Measurements from ENCODE around the gene RPL13. TPM values are rescaled to one million over a fixed set of nuclear protein-coding genes. Genes with fewer than 3 reads are reported as not detected.

RPL13 gene
- polyA plus RNA-seq, 3 donors, result 1,251 to 2,437 (median 1,329) TPM

DNA sequence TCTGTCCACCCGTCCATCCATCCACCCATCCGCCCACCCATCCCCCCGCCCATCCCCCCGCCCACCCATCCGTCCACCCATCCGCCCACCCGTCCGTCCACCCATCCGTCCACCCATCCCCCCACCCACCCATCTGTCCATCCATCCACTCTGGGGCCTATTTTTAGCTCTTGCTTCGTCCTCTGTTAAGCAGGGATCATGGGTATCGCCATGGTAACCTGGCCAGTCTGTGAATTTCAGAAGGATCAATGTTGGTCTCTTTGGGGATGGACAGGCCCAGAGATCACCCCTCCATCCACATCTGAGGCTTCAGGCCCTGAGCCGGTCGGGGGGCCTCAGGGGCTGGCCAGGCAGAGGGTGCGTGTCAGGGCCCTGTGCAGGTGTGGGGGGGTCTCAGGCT, 37.7 kb downstream of the RPL13 start:
- H3K4me1 Mint-ChIP-seq, result peaks cover 7% of the 10 kb centered on the region
- no peaks in the 10 kb centered on the region for H3K36me3 Mint-ChIP-seq
- H3K4me3 Mint-ChIP-seq, result no peak overlapping the region
- Histone ChIP-seq H3K79me2 (ENCODE audit: insufficient read depth, low read length) (no peaks in the 10 kb centered on the region), H3K9me3 (replicated peaks in 1 of 2; ENCODE audit: control insufficient read depth in 1 of 2, insufficient read depth in 1 of 2, low read length in 2 of 2) (no peaks in the 10 kb centered on the region), H4K20me1 (ENCODE audit: insufficient read depth, low read length) (no peaks in the 10 kb centered on the region), H2AFZ (ENCODE audit: insufficient read depth, low read depth, low read length, poor library complexity, severe bottlenecking) (no peak overlapping the region), H3K4me3 (replicated peaks in 1 of 3; ENCODE audit: low read depth in 2 of 3, low read length in 3 of 3) (no peak overlapping the region), H3K27me3 (ENCODE audit: control insufficient read depth in 2 of 2, insufficient read depth in 2 of 2, low read length in 2 of 2) (no peaks in the 10 kb centered on the region), H3K36me3 (replicated peaks in 1 of 2; ENCODE audit: control insufficient read depth in 1 of 2, insufficient read depth in 2 of 2, low read length in 2 of 2) (no peaks in the 10 kb centered on the region), H3K27ac (ENCODE audit: low read depth in 1 of 2, low read length in 2 of 2) (no peak overlapping the region), H3K4me2 (replicated peaks; ENCODE audit: extremely low read depth, low read length, poor library complexity, severe bottlenecking) (no peak overlapping the region), H3K4me1 (ENCODE audit: control insufficient read depth in 1 of 2, insufficient read depth in 2 of 2, low read length in 2 of 2) (peaks cover 0 to 8% of the 10 kb centered on the region in 2 donors), H3K9ac (ENCODE audit: insufficient read depth, low read length, poor library complexity, severe bottlenecking) (no peak overlapping the region)
- peaks cover 2 to 22% (median 3%) of the 10 kb centered on the region in 3 donors for H3K27me3 Mint-ChIP-seq (ENCODE audit: low read depth in 3 of 3)
- no peak overlapping the region for H3K27ac Mint-ChIP-seq
- peaks cover 0 to 5% (median 0%) of the 10 kb centered on the region in 7 donors for H3K9me3 Mint-ChIP-seq
- intact Hi-C loops (cut with micrococcal nuclease), result no loop called here
- WGBS (ENCODE audit: insufficient coverage), result no CpG with 5 or more reads among the region's 14 CpGs
- TF ChIP-seq, protein P1, sequence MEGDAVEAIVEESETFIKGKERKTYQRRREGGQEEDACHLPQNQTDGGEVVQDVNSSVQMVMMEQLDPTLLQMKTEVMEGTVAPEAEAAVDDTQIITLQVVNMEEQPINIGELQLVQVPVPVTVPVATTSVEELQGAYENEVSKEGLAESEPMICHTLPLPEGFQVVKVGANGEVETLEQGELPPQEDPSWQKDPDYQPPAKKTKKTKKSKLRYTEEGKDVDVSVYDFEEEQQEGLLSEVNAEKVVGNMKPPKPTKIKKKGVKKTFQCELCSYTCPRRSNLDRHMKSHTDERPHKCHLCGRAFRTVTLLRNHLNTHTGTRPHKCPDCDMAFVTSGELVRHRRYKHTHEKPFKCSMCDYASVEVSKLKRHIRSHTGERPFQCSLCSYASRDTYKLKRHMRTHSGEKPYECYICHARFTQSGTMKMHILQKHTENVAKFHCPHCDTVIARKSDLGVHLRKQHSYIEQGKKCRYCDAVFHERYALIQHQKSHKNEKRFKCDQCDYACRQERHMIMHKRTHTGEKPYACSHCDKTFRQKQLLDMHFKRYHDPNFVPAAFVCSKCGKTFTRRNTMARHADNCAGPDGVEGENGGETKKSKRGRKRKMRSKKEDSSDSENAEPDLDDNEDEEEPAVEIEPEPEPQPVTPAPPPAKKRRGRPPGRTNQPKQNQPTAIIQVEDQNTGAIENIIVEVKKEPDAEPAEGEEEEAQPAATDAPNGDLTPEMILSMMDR (IDR thresholded peaks at IDR 0.05), result no peak
- DNase-seq, result no peak

DNA sequence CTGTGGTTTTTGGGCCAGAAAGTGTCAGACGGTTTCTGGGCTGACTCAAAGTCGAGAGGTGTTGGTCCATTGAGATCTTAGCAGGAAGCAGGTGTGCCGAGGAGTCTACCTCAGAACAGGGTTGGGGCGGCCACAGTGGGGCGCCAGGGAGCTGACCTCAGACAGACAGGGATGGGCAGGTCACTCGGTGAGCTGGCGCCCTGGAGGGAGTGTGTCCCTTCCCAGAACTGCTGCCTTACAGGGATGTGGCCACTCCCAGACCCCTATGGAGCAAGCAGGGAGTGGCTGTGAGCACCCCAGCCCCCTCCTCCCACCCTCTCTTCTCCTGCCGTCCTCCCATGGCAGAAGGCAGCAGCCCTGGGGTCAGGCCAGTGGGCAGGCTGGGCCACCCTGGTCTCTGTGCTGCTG, 39.0 kb downstream of the RPL13 start:
- TF ChIP-seq, protein P1 (IDR thresholded peaks at IDR 0.05), result no peak
- Histone ChIP-seq H2AFZ (ENCODE audit: insufficient read depth, low read depth, low read length, poor library complexity, severe bottlenecking) (no peak overlapping the region), H3K4me1 (ENCODE audit: control insufficient read depth in 1 of 2, insufficient read depth in 2 of 2, low read length in 2 of 2) (peaks cover 0 to 8% of the 10 kb centered on the region in 2 donors), H3K4me2 (replicated peaks; ENCODE audit: extremely low read depth, low read length, poor library complexity, severe bottlenecking) (no peak overlapping the region), H3K79me2 (ENCODE audit: insufficient read depth, low read length) (no peaks in the 10 kb centered on the region), H3K27ac (ENCODE audit: low read depth in 1 of 2, low read length in 2 of 2) (no peak overlapping the region), H3K9ac (ENCODE audit: insufficient read depth, low read length, poor library complexity, severe bottlenecking) (no peak overlapping the region), H3K4me3 (replicated peaks in 1 of 3; ENCODE audit: low read depth in 2 of 3, low read length in 3 of 3) (no peak overlapping the region), H3K36me3 (replicated peaks in 1 of 2; ENCODE audit: control insufficient read depth in 1 of 2, insufficient read depth in 2 of 2, low read length in 2 of 2) (no peaks in the 10 kb centered on the region), H3K9me3 (replicated peaks in 1 of 2; ENCODE audit: control insufficient read depth in 1 of 2, insufficient read depth in 1 of 2, low read length in 2 of 2) (no peaks in the 10 kb centered on the region), H3K27me3 (ENCODE audit: control insufficient read depth in 2 of 2, insufficient read depth in 2 of 2, low read length in 2 of 2) (no peaks in the 10 kb centered on the region), H4K20me1 (ENCODE audit: insufficient read depth, low read length) (no peaks in the 10 kb centered on the region)
- 41% methylated on average over 7 of the region's 8 CpGs for WGBS (ENCODE audit: insufficient coverage)
- DNase-seq, result no peak
- Mint-ChIP-seq H3K4me3 (no peak overlapping the region), H3K27me3 (ENCODE audit: low read depth in 3 of 3) (peaks cover 2 to 23% (median 3%) of the 10 kb centered on the region in 3 donors), H3K4me1 (peaks cover 7% of the 10 kb centered on the region), H3K9me3 (peaks cover 0 to 5% (median 0%) of the 10 kb centered on the region in 7 donors), H3K27ac (no peak overlapping the region), H3K36me3 (no peaks in the 10 kb centered on the region)
- intact Hi-C loops (cut with micrococcal nuclease), result no loop called here
